Stromal cell of bone marrow (primary cell): ENCODE measurements around the gene SYNRG.

Source experiments
- DNase-seq: peaks from one replicate; pipeline ENCODE4 v3.0.0-alpha.2; 2012; ENCODE audit warnings: low read depth

Gene SYNRG

GRCh38 chr17:37476431-37477120, 132.6 kb downstream of the SYNRG start:
- DNase-seq = peak; percentile 44

GRCh38 chr17:37475731-37476420, 133.3 kb downstream of the SYNRG start:
- no peak for DNase-seq

- DNase-seq = no peak
Measured at GRCh38 chr17:37470181-37470580, 139.0 kb downstream of the SYNRG start.

GRCh38 chr17:37466471-37466870, 142.7 kb downstream of the SYNRG start:
- DNase-seq = no peak

DNA sequence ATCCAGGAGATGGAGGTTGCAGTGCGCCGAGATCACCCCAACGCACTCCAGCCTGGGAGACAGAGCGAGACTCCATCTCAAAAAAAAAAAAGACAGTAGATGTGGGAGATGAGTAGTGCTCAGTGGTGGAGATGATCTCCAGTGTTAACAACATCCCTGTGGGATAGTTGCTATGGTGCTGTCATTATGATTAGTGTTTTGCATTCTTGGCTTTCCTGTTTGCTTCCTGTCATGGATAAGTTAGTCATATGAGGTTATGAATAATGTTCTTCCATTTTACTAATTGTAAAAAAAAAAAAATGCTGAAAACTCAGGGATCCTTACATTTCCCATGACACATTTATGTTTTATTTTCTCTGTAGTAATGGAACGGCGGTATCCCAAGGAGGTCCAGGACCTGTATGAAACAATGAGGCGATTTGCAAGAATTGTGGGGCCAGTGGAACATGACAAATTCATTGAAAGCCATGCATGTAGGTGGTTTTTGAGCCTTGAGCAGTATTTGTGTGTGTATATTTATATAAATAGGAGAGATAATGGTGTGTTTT, 144.1 kb downstream of the SYNRG start:
- peak; percentile 87 for DNase-seq
